GM19328 (cell line): Measurements from ENCODE around the gene YPEL2.

ENCODE experiments used
- ATAC-seq: cut with Tn5 transposase; IDR thresholded peaks from one replicate; pipeline ENCODE4 v1.9.1; 2021; ENCODE audit warnings: mild to moderate bottlenecking, moderate library complexity; ENCODE audit not compliant: unreplicated experiment

YPEL2 gene

GRCh38 chr17:59428916-59429485, 97.5 kb downstream of the YPEL2 start:
- no peak for ATAC-seq

GRCh38 chr17:59431601-59432000, 100.1 kb downstream of the YPEL2 start:
- no peak for ATAC-seq

DNA sequence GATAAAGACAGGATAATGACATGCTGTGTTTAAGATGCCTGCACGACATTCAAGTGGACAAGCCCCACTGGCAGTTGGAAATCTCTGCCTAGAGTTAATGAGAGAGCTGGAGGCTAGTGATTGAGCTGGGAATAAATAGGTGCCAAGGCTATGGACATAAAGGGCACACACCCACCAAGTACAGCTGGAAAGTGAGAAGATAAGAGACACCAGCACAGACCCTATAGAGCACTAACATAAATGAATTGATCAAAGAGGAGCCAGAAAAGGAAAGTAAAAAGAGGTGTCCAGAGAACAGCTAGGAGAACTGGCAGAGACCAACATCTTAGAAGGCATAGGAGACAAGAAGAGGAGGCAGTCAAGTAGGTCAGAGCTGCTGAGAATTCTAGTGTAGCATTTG, 101.2 kb downstream of the YPEL2 start:
- no peak for ATAC-seq

GRCh38 chr17:59433586-59433985, 102.1 kb downstream of the YPEL2 start:
- ATAC-seq, result no peak

- no peak for ATAC-seq
Measured at GRCh38 chr17:59434429-59434828, 103.0 kb downstream of the YPEL2 start.

DNA sequence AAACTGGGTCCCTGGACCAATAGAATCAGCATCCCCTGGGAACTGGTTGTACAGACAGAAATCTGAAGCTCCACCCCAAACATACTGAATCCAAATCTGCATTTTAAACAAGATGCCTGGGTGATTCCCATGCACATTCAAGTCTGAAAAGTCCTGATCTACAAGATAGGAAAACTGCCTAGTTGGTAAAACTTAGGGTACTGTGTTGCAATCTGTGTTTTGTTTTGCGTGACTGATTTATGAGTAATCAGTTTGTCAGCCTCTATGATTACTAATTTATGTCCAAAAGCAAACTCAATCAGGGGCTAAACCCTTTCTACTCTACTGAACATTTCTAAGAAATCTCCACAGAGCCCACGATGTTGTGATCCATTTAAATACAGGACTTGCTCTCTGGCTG, 103.8 kb downstream of the YPEL2 start:
- ATAC-seq, result no peak

DNA sequence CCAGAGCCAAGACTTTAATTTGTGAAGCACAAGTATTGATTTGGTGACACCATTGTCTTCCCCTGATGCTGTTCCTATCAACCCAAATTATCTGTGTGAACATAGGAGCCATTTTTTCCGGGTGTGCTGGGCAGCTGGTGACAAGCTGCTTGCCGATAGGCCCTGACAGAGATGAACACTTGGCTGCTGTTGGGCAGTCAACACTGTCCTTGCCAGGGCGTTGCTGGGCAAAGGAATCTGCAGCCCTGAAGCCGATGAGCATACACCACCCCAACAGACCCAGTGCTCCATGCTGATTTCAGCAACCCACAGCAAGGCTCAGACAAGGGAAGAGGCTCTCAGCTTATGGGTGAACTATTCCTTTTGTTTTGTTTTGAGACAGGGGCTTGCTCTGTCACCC, 105.4 kb downstream of the YPEL2 start:
- ATAC-seq, result no peak

DNA sequence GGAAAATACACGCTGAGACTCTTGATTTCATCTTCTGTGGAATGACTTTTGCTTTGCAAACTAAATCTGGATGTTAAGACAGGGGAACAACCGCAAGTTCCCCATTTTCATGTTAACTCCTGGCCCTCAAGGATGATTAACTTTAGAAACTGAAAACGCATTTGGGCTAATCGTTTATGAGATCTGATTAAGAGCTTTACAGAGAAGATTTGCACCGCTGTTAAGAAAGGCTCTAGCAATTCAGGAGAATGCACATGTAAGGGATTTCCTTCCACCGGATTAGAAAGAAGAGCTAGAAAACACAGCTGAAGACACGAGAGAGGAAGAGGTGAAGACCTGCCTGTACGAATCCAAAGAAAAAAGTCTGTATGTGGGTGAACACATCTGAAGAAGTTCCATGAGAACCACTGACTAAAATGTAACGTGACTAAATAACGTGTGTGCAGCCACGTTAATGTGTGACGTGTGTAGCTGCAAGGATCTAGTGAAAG, 106.4 kb downstream of the YPEL2 start:
- no peak for ATAC-seq

DNA sequence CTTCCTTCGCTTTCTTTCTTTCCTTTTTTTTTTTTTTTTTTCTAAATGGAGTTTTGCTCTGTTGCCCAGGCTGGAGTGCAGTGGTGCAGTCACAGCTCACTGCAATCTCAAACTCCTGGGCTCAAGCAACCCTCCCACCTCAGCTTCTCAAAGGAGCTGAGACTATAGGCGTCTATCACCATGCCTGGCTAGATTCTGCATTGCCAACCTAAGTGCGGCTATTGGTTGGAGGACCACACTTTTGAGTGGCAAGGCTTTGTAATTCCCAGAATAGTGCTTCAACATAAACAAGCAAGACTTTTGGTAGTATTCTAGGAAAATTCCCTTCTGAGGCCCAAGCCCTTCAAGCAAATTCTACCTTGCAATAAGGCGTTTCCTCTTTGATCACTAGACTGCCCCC, 107.8 kb downstream of the YPEL2 start:
- no peak for ATAC-seq

- ATAC-seq, result no peak
Measured at GRCh38 chr17:59439741-59440211, 108.3 kb downstream of the YPEL2 start.

DNA sequence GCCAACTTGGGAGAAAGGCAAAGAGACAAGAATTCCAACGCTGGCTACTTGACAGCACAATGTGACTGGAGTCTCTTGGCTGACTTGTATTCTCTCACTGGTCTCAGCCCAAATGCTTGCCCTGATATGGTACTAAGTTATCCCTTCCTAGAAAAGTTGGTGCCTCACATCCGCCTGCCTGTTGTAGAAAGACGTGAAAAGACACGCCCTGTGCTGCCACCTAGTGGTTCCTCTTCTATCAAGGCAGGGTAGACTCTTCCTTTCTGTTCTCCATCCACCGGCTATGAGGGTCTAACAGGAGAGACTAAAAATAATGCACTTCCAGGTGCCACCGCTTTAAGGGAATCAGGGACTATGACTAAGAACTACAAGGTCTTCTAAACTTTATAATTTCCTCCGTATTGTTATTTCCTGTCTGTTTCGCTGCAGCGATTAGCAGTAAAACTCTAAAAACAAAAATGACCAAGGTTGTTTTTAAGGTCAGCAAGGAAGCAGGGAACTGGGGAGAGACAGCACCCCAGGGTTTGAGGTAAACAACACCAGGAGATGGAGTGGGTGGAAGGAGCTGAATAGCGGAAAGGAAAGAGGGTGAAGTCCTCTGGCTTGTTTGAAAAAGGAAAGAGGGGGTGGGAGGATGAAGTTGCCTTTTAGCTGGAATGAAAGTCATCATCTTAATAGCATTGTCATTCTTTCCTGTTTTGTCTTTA, 109.5 kb downstream of the YPEL2 start:
- ATAC-seq, result no peak

GRCh38 chr17:59441464-59442096, 110.1 kb downstream of the YPEL2 start:
- ATAC-seq, result no peak

DNA sequence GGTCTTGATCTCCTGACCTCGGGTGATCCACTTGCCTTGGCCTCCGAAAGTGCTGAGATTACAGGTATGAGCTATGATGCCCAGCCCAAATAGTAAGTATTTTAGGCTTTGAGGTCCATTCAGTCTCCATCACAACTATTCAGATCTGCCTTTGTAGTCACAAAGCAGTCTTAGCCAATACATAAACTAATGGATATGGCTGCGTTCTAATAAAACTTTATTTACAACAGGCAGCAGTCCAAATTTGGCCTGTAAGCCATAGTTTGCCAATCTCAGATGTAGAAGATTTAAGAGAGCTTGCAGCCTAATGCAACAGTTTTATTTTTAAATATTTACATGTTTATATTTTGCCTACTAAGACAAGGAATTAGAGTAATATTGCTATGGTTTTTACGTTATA, 111.7 kb downstream of the YPEL2 start:
- ATAC-seq, result no peak
